MM.1S (cell line): Measurements from ENCODE around the gene COL4A5.

Experiments
- EZH2 ChIP-seq: fragments of 300-600 bp; sonication (generic); optimal IDR thresholded peaks from 2 replicates; pipeline ENCODE3; 2017; ENCODE audit warnings: low read depth, mild to moderate bottlenecking, antibody characterized with exemption, low read length, mixed read lengths
- EZH2phosphoT487 ChIP-seq: fragments of 300-600 bp; sonication (generic); IDR thresholded peaks from 2 replicates; pipeline ENCODE4 v1.6.1; 2018; ENCODE audit warnings: antibody characterized with exemption, low read length
- TF ChIP-seq, protein P1 (sequence below): fragments of 300-600 bp; sonication (generic); IDR thresholded peaks from 2 replicates; pipeline ENCODE4 v1.5.1; 2016; ENCODE audit warnings: antibody characterized with exemption, low read length, mixed read lengths

- TF ChIP-seq, protein P1, sequence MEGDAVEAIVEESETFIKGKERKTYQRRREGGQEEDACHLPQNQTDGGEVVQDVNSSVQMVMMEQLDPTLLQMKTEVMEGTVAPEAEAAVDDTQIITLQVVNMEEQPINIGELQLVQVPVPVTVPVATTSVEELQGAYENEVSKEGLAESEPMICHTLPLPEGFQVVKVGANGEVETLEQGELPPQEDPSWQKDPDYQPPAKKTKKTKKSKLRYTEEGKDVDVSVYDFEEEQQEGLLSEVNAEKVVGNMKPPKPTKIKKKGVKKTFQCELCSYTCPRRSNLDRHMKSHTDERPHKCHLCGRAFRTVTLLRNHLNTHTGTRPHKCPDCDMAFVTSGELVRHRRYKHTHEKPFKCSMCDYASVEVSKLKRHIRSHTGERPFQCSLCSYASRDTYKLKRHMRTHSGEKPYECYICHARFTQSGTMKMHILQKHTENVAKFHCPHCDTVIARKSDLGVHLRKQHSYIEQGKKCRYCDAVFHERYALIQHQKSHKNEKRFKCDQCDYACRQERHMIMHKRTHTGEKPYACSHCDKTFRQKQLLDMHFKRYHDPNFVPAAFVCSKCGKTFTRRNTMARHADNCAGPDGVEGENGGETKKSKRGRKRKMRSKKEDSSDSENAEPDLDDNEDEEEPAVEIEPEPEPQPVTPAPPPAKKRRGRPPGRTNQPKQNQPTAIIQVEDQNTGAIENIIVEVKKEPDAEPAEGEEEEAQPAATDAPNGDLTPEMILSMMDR, result no peak
- TF ChIP-seq EZH2phosphoT487 (no peak), EZH2 (no peak)
These were observed 44.6 kb downstream of the COL4A5 start for GRCh38 chrX:108484251-108484650.
